Cardiac septum (tissue), 1 donor: ENCODE measurements around the gene POC1B. TPM values are rescaled to one million over a fixed set of nuclear protein-coding genes. Genes with fewer than 3 reads are reported as not detected.

ENCODE experiments used
- DNase-seq: peaks from one replicate; pipeline ENCODE4 v3.0.0-alpha.2; 2020; ENCODE audit warnings: low spot score
- intact Hi-C: fragments of 100-400 bp; cut with DNase I; formaldehyde crosslinking; loops from one replicate; pipeline ENCODE4 v1.14.0; 2022
- long read RNA-seq: library from polyadenylated mRNA; unstranded; transcript quantifications from one replicate; pipeline ENCODE4 v2.0.0, GENCODE V29; 2021
- total RNA-seq: library from RNA; stranded (reverse); fragmentation: NEBNext Ultra II Directional; extraction: Animal tissue kit (Norgen Biotek cat#: 25700); gene quantifications from one replicate; pipeline ENCODE4 v1.2.1, GENCODE V29; 2021
- donor health status: DM: no; HTN: no; CAD: no.

The POC1B gene
- 7.9 TPM for total RNA-seq
- long read RNA-seq, partial matches to known transcripts: 1 of 13 reads
- long read RNA-seq, other reads (novel, unspliced or antisense): 5 of 13 reads

DNA sequence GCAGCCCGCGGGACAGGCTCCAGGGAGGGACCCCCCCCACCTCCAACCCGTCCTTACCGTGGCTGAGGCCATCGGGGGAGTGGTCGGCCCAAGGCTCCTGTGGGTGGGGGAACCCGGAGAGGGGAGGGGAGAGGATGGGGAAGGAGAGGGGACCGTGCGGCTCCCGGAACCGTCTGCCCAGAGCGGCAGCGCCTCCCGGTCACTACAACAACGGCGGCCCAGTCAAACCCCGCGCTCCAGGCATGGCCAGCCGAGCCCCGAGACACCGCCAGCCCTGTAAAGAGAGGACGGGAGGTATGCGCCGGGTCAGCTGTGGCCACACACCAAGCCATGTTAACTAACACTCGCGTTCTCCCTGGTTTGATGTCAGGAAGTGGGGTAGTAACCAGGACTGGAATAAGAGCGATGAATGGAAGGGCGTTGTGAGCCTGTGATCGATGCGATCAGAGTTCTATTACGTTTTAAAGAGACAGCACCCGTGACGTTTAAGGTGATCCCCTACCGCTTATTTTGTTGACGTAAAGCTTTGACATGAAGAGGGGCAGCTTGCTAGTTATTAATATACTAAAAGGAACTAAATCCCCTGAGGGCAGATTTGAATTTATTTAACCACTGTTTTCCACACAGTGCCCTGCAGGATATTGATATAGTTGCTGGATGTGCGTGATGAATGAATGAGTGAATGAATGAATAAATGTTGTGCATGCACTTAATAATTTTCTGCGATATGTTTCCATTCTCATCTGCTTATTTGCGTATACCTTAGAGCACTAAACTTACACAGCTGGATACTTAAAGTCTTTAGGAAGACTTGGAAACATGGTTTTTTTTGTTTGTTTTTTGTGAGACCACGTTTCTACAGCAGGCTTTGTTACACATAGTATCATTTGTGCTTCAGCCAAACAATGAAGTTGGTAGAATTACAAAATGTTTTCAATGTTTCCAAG, at the start of gene POC1B:
TSS of gene POC1B (minus strand) at position 224 of the 947 bp plus-strand sequence. CDS start at position 72, 152 bp downstream.
- DNase-seq: peak; percentile 93
- intact Hi-C loops: loop anchor here (2.0 to 10.0 kb wide), 4 partner anchors 55 to 1384 kb away; partner anchors contain the start of genes CEP290, DUSP6 and TMTC3

- intact Hi-C loops: no loop called here
- no peak for DNase-seq
Observed at GRCh38 chr12:89575374-89575773, 49.5 kb upstream of the POC1B start.

DNA sequence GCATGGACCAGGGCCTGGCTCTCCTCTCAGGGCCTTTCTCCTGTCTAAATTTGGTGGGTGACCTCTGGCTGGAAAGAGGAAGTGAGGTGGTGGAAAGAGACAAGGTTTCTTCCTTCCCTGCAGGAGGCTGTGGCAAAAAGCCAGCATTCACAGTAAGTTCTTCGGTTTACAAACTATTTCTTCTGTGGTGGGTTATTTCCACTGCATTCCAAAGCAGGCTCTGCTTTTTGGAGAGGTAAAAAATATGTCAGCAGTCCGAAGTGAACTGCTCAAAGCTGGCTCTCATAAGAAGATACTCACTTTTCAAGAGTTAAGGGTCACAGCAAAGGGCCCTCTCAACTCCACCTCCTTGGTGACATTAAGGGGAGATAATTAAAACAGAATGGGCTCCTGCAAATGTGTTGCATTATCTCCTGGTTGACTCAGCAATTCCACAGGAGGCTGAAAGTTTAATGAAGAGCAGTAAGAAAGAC, 48.9 kb upstream of the POC1B start:
- intact Hi-C loops: no loop called here
- no peak for DNase-seq

GRCh38 chr12:89573051-89573810, 47.4 kb upstream of the POC1B start:
- intact Hi-C loops: no loop called here
- no peak for DNase-seq

DNA sequence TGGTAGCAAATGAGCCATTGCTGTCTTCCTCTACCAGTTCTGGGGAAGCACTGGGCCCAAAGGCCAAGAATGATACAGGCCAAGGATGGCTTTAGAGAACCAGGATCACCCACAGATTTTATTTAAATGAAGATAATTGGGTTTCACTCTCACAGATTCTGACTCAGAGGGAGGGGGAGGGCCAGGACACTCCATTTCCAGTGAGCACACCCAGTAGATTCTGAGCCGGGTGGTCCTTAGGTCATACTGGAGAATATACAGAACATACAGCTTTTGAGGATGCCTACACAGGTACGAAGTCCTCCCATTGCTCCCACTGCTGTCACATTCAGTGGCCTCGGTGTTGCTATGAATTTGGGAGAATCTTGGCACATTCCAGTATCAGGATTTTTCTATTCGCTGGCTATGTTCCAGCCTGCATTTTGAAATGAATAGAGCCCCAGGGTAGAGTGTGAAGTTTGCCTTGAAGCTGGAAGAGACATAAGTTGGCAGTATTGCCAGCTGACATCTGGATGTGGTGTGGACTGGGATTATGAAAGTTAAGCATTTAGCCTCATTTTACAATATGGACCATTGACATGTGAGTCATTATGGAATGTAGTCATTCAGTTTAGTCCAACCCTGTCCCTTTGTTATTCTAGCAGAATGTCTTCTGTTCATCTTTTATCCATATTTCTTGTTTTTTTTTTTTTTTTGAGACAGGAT, 45.8 kb upstream of the POC1B start:
- DNase-seq: no peak
- intact Hi-C loops: no loop called here

- DNase-seq: no peak
- intact Hi-C loops: no loop called here
Observed at GRCh38 chr12:89568484-89568883, 42.6 kb upstream of the POC1B start.

- no peak for DNase-seq
- intact Hi-C loops: no loop called here
Observed at GRCh38 chr12:89567691-89568239, 41.9 kb upstream of the POC1B start.

- intact Hi-C loops: no loop called here
- no peak for DNase-seq
Observed at GRCh38 chr12:89566615-89567014, 40.8 kb upstream of the POC1B start.

DNA sequence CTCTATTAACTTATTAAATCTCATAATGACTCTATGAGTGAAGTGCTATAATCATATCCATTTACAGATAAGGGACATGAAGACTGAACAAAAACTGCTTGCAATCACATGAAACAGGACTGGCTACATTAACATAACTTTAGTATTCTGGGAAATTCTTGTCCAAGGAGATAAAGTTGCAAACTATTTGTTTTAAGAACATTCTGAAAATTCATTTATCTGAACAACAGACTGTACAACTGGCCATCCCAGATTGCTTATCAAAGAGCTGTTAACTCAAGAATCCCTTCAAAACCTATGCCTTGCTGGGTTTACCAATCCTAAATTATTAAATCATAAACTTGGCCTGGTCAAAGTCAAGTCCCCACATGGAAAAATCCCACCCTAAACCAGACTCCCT, 39.2 kb upstream of the POC1B start:
- intact Hi-C loops: no loop called here
- no peak for DNase-seq

DNA sequence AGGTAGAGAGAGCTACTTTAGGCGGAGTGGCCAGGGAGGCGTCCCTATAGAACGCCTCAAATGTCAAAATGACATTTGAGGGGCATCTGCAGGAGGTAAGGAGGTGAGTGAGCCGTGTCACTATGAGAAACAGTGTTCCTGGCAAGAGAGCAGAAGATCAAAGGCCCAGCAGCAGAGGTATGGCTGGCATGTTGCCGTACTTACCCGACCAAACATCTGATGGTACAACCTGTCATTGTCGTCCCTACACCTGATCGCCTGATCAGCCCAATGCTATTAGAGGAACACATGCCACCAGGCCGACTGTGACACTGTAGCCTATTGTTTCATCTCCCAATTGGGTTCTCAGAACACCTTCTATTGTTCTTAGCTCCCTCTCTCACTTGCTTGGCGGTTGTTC, 33.9 kb upstream of the POC1B start:
- intact Hi-C loops: no loop called here

DNA sequence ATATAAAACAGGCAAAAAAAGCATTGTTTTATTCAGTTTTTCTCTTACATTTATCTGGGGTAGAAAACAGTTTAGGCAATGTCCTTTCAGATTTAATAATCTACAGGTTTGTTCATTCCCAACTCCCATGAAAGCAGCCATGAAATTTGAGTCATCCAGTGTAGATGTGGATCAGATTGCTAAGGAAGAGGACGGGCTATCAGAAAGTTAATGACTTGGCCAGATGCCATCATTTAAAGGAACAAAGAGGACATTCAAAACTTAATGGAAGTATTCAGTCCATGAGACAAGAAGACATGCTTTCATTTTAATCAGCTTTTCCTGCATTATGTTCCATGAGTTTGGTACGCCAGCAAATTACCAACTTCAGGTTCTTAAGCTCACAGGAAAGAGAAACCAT, 31.1 kb upstream of the POC1B start:
- intact Hi-C loops: no loop called here
- no peak for DNase-seq

More for the DNA sequence above, 33.9 kb upstream of the POC1B start:
- DNase-seq: no peak

DNA sequence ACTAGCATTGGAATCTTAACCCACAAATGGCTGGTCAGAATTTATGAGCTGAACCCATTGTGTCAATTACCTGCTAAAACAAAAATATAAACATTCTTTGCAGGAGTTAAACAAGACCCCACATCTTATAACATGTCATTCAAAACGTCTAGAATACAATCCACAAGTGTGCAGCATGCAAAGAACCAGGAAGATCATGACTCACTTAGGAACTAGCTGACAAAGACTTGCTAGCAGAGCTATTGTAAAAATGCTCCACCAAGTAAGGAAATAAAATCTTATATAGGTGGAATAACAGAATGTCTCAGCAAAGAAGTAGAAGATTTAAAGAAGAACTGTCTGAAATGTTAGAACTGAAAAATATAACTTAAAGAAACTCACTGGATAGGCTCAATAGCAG, 26.5 kb upstream of the POC1B start:
- intact Hi-C loops: no loop called here

GRCh38 chr12:89551747-89552146, 25.9 kb upstream of the POC1B start:
- intact Hi-C loops: no loop called here
- no peak for DNase-seq

More for the DNA sequence above, 26.5 kb upstream of the POC1B start:
- no peak for DNase-seq

DNA sequence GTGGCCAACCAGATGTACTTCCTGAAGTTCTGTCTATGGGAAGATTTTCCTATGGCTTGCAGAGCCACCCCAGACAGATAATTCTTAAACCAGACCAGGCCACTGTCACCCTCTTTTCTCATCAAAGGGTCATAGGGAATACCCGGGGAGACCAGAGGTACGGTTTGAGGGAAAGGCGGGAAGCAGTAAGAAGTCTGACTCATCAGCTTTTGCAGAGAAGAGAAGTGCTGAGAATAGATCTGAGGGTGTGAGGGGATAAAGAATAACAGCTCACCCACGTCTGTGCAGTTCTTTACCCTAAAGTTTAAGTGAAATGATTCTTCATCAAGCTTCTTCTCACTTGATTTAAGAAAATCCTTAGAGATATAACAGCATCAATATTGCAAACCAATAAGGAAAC, 21.3 kb upstream of the POC1B start:
- intact Hi-C loops: loop anchor here (10.0 kb wide), 1 partner anchor 468 kb away; no protein-coding TSS in a partner anchor

DNA sequence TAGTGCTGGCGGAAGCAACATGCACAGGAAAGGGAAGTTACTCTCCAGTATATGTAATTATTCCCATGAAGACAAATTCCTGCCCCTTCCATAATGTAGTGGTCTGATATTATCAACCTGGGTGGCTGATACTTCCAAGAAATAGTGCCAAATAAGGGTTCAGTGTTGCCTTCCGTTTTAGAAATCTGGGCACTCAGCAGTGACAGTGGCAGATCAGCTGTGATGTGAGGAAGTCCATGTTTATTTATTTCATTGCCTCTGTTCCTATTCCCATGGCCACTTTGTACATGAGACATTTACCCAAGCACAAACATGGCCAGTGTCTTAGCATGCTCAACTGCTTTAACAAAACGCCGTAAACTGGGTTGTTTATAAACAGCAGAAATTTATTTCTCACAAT, 20.3 kb upstream of the POC1B start:
- DNase-seq: no peak
- intact Hi-C loops: loop anchor here (10.0 kb wide), 1 partner anchor 469 kb away; no protein-coding TSS in a partner anchor

More for the DNA sequence above, 21.3 kb upstream of the POC1B start:
- DNase-seq: no peak

DNA sequence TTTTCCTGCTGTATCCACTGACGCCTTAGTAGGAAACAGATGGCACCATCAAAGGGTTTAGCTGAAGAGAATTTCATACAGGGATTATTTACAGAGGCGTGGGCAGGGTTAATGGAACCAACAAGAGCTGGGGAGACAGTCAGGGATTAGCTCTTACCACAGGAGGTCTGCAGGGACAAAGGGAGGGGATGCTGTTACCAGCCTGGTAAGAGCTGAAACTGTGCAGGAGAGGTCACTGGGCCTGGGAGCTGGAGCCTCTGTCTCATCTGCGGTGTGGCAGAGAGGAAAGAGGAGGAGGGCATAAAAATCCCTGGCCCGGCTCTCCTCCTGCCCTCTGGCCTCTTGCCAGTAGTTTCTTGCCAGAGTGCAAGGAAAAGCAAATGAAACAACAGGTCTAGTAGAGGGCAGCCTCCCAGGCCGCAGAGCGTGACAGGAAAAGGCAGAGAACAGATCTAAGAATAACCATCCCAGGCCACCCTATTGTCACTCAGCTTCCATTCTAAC, 18.9 kb upstream of the POC1B start:
- intact Hi-C loops: loop anchor here (5.0 to 10.0 kb wide), 3 partner anchors 163 to 558 kb away; partner anchors contain the start of gene ATP2B1
- peak; percentile 81 for DNase-seq

DNA sequence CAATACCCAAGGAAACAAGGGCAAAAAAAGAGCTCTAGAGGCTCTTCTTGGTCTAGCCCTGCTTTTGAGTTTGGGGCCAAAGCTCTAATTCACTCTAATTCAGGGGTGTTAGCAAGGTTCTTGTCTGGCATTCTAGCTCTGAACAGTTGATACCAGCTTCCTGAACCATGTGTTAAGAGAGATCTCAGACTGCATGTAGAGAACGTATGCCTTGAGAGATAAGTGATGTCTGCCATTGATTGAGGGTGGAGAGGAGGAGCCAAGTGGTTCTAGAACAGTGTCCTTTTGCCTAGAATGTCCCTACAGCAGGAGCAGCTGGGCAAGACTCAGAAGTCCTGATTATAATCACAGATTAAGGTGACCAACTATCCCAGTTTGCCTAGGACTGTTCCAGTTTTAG, 18.2 kb upstream of the POC1B start:
- intact Hi-C loops: loop anchor here (5.0 to 10.0 kb wide), 3 partner anchors 163 to 558 kb away; partner anchors contain the start of gene ATP2B1
- DNase-seq: no peak

DNA sequence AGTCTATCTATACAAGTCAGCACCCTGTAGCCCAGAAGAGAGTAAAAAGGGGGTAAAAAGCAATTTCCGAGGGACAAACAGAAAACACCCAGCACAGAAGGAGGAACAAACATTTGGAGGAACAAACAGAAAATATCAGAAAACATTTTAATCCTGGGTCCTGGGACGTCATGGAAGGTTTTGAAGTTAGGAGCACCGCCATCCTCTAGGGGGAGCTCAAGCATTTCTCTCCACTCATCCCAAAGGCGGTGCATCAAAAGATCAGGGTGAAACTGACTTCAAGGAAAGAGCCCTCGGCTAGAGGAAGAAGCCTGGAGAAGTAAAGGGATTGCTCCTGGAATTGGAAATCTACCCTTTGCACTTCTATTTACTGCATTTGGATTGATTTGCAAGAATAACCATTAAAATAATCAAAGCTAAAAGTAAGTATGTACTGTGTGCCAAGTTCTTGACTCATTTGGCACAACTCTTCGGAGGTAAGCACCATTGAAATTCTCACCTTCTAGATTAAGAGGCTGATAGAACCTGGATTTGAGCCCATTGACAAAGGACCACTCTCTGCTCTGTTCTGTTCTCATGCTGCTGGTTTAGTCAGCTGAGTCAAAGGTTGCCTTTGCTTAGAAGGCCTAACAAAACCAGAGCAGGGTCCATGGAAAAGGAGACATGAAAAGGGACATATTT, 17.2 kb upstream of the POC1B start:
- DNase-seq: no peak
- intact Hi-C loops: loop anchor here (5.0 to 10.0 kb wide), 3 partner anchors 164 to 559 kb away; partner anchors contain the start of gene ATP2B1
